Right lung (tissue), 5 donors: ENCODE results near the gene KCNMB1. TPM values are rescaled to one million over a fixed set of nuclear protein-coding genes. Genes with fewer than 3 reads are reported as not detected.
"Not testable (repeated sequence)": the region's sequence is repeated elsewhere in the genome, so short reads cannot be mapped to it uniquely, and the experiment has no call there.

Source experiments
- DNase-seq, 2 donors: peaks; one replicate each; pipeline ENCODE4 v3.0.0-alpha.2; 2013
- polyA plus RNA-seq, 5 donors: library from polyadenylated mRNA; unstranded; fragments of 120-200 nt; gene quantifications; one replicate each; pipeline versions ENCODE4 v1.2.1 to v1.2.3, GENCODE V29; 2013; ENCODE audit warnings: inconsistent platforms in 1 of 5, low replicate concordance in 1 of 5; ENCODE audit not compliant: insufficient read length in 5 of 5, insufficient read depth in 1 of 5

The KCNMB1 gene
- polyA plus RNA-seq, 5 donors: 0.60 to 2.7 (median 1.2) TPM

DNA sequence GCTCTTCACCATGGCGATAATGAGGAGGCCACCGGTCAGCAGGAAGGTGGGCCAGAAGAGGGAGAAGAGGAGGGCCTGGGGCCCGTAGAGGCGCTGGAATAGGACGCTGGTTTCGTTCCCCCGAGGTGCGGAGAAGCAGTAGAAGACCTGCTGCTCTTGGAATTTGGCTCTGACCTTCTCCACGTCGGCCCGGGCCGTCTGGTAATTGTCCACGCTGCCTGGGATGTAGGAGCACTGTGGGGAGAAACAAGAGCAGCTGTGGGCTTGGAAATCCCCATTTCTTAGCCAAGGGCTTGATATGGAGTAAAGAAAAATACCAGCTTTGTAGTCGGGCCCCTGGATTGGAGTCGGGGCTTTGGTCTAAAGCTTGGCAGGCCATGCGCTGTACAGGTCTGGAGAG, 10.4 kb downstream of the KCNMB1 start:
- DNase-seq: no peak

DNA sequence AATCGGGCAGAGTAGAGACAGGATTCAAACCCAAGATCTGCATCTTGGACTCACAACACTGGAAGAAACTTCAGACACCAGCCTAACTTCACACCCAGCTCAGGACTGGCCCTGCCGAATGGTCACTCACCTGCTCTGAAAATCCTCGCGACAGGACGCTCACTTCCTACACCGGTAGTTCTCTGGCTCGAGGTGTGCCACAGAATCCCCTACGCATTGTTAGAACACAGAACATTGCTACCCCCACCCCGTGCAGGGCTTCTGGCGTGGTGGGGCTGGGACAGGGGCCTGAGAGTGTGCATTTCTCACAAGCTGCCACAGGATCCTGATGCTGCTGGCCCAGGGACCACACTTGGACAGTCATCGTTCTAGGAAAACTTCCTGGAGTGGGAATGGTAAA, 12.1 kb downstream of the KCNMB1 start:
- DNase-seq: no peak

DNA sequence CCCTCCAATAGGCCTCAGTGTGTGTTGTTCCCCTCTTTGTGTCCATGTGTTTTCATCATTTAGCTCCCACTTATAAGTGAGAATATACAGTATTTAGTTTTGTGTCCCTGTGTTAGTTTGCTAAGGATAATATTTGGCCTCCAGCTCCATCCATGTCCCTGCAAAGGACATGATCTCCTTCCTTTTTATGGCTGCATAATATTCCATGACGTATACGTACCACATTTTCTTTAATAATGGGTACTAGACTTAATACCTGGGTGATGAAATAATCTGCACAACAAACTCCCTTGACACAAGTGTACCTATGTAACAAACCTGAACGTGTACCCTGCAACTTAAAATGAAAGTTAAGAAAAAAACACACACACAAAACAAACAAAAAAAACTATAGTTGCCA, 12.6 kb downstream of the KCNMB1 start:
- not testable (repeated sequence) for DNase-seq

DNA sequence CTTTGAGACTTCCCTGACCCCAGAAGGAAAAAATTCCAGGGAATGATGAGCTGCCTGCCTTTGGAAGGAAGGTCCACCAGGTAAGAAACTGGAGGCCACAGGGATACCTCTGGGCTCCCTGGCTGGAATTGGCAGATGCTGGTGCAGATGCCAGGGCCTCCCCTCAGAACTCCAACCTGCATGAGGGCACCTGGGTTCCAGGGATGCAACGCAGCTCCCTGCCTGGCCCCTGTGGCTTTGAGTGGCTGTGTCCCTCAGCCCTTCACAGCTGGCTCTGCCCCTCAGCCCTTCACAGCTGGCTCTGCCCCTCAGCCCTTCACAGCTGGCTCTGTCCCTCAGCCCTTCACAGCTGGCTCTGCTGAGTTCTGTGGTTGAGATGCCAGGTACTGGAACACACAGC, 13.9 kb downstream of the KCNMB1 start:
- no peak for DNase-seq

DNA sequence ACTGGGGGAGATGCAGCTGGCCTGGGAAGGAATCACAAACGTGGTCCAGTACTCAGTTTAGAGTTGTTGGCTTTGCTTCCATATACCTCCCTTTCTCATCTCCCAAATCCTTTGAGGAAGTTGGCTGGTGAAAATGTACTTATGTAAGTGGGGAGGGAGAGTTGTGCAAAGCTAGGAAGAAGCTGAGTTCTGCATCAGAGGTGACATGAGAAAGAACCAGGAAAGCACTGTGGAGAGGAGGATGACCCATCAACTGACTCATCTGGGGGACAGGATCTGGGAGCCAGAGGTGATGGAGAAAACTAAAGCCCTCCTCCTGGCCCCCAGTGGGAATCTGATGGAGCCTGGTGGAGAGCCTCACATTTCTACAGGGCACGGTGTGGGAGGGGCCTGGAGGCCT, 16.2 kb downstream of the KCNMB1 start:
- DNase-seq: no peak

DNA sequence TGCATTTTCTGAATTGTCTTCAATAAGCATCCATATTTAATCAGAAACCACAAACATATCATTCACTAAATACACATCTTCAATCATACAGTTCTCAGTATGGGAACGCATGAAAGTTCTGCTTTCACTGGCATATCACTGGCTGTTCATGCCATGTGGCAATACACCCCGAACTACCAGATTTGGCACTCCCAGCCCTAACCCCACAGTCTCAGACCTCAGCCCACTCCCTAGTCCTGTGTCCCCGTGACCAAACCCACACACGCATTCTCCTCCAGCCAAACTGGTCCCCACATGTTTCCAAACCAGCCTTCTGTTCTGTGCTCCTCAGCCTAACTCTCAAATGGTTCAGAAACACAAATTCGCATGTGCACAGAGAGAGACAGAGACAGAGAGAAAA, 20.6 kb downstream of the KCNMB1 start:
- no peak for DNase-seq

DNA sequence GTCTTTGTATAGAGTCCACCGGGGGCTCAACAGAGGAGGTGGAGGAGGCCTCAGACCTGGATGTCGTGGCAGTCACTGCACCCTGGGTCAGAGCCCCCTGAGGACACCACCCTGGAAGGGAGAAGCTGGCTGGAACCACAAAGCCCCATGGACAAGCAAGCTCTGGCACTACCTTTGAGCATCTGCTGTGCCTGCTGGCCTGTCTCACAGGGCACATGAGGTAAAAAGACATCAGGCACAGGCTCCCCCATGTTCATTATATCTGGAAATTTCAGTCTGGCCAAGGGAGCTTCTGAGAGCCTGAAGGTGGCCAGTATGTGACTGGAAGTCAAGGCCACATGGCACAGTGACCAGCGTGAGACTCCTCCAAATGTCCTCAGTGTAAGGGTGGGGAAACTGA, 22.9 kb downstream of the KCNMB1 start:
- DNase-seq: no peak

DNA sequence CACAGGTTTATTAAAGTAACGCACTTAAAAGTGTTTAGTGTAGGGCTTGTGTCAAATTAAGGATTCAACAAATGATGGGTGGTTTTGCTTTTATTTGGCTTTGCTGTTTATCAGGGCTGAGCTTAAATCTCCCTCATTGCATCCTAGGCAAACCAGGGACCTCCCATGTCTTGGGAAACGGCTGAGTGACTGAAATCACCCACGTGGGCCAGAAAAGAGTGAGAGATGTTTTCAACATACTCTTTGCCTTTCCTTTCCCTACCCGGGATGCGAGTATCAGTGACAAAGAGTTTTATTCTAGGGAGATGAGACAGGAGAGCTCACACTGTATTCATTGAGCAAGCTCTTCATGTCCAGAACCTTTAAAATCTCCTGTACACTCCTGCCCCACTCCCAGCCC, 23.3 kb downstream of the KCNMB1 start:
- DNase-seq: no peak

DNA sequence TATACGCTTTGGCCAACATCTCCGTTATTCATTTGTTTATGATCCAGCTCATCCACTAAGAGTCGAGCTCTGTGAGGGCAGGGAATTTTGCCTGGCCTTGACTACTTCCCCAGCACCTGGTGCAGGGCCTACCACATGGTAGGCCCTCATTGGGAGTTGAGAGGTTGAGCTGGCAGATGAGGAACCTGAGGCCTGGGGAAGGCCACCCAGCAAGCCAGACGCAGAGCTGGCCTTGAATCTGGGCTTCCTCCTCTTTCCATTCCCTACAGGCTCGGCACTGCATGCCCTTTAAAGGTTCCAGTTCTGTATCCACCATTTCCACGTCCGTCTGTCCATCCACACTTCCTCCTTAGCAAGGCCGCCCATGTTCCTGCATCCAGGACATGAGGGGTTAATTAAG, 24.2 kb downstream of the KCNMB1 start:
- DNase-seq: no peak

DNA sequence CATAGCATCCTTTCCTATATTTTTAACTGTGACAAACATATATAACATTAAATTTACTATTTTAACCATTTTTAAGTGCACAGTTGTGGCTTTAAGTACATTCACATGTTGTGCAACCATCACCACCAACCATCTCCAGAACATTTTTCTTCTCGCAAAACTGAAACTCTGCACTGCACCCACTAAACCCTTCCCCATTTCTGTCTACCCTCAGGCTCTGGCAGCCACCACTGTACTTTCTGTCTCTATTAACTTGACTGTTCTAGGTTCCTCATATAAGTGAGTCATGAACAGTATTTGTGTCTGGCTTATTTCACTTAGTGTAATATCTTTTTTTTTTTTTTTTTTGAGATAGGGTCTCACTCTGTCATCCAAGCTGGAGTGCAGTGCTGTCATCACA, 25.5 kb downstream of the KCNMB1 start:
- no peak for DNase-seq

DNA sequence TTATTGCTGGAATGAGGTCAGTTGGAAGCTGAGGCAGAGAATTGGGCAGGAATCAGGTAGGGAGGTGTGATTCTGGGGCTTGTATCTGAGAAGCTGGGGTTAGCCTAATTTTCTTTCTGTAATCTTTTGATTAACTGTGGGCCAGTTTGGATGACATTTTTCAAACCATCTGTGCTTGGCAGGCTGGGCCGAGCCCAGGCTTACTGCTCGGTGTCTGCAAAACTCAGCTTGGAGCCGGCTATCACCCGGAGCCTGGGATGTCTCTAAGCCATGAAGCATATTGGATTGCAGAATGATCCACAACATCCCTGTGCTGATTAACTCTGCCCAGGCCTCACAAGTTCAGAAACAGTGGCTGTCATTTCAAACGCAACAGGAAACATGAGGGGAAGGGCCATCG, 26.5 kb downstream of the KCNMB1 start:
- DNase-seq: no peak

DNA sequence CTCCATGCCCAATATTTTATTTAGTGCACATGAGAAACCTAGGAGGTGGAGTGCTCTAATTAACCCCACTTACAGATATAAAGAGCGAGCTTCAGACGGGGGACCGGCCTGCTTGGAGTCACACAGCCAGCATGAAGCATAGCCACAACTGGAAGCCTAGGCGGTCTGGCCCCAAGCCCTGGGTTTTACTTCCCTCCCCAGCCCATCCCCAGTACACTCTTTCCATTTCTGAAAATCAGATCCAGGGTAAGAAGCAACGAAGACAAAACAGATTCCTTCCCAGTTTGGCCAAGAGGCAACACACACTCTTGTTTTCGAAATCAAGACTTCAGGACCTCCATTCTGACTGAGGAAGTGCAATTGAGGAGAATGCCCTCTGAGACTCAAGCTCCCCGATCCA, 27.1 kb downstream of the KCNMB1 start:
- DNase-seq: no peak

DNA sequence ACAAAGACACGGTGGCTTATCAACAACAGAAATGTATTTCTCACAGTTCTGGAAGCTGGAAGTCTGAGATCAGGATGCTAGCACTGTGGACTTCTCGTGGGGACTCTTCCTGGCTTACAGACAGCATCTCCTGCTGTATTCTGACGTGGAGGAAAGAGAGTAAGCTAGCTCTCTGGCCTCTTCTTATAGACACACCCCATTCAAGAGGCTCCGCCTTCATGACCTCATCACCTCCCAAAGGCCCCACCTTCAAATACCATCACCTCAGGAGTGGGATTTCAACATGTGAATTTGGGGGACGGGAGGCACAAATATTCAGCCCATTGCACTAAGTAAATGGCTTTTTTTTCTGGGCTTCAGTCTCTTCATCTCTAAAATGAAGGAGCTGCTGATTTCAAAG, 27.6 kb downstream of the KCNMB1 start:
- peak in 1 of 2 donors; percentile 30 for DNase-seq

DNA sequence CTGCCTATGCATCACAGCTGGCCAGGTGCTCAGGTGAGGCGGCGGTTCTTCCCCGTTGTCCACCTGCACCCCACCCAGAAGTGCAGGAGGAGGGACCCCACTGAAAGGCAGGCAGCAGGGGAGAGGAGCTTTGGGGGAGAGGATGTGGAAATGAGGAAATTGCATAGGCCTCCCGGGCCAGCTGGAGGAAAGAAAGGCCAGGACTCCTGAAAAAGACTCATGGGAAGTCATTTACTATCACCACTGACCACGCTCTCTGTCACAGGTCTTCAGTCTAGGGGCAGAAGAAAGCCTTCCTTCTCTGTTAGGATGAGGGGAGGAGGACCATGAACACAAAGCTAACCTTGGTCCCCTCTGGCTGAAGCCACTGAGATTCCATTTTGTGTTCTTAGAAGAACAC, 28.1 kb downstream of the KCNMB1 start:
- no peak for DNase-seq

DNA sequence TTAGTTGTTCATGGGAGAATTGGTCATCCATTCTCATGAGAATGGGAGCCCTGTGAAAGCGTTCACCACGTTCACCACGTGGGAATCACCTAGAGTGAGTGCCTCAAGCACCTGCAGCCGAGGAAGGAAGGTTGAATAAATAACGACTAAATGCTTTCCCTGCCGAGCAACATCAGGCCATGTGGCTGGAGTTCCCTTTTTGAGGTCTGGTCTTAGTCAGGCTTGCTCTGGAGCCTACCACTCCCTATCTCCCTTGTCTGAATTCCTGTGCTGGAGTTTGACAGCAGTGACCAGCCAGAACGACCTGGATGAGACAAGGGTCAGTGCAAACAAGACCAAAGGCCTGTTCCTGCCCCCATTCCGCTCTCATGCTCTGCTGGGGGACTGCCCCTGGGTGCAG, 28.5 kb downstream of the KCNMB1 start:
- no peak for DNase-seq

DNA sequence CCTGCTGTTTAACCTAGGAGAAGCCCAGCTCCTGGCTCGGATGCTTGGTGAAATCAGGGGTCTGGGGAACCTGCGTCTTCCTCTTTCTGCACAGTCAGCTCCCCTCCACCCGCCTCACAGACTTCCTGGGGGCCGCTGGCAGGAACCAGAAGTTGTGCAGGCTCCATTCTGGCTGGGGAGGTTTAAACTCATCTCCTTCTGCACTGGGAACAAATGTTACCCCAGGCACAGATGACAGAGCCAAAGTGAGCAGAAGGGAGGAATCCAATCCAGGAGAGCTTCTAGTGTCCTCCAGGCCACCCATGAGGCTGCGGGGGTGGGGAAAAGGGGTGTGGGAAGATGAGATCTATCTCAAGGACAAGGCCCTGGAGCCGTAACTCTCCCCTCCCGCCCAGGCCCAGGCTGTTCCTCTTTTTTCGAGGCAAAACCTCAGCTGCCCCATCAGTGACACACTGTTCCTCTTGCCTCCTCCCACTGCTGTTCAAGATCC, 31.2 kb downstream of the KCNMB1 start:
- DNase-seq: no peak

DNA sequence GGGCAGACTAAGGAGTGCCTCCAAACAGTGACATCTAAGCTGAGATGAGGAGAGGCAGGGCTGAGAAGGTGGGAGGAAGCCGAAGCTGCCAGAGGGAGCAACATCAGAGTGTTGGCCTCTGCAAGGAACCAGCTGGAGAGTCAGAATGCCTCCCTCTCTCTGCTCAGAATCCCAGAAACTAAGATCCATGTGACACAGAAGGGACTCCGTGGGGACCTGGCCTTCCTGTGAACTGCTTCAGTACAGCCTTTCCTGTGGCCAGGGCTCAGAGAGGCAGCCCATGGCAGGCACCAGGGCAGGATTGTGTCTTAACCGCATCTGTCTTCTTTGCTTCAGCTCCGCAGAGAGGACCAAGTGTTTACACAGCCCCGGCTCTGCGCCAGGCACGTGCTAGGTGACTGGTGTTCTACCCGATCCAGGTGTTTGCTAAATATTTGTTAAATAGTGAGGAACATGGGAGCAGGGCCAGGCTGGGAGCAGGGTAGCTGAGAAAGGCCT, 33.5 kb downstream of the KCNMB1 start:
- no peak for DNase-seq

DNA sequence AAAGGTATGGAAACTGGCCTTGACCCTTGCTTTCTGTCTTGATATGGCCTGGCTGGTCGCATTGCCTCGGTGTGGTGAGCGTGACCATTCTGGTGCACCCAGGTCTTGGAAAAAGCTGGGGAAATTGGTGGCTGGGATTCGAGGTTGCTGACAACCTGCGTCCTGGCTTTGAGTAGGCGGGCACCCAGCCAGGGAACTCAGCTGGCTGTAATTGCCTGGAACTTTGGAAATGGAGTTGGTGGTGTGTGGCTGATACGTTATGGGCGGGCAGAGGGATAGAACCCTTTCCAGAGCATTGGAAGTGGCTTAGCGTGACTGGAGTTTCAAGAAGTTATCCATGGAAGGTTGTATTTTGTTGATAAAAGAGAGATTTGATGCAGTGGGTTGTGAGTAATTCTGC, 35.2 kb downstream of the KCNMB1 start:
- DNase-seq: no peak

DNA sequence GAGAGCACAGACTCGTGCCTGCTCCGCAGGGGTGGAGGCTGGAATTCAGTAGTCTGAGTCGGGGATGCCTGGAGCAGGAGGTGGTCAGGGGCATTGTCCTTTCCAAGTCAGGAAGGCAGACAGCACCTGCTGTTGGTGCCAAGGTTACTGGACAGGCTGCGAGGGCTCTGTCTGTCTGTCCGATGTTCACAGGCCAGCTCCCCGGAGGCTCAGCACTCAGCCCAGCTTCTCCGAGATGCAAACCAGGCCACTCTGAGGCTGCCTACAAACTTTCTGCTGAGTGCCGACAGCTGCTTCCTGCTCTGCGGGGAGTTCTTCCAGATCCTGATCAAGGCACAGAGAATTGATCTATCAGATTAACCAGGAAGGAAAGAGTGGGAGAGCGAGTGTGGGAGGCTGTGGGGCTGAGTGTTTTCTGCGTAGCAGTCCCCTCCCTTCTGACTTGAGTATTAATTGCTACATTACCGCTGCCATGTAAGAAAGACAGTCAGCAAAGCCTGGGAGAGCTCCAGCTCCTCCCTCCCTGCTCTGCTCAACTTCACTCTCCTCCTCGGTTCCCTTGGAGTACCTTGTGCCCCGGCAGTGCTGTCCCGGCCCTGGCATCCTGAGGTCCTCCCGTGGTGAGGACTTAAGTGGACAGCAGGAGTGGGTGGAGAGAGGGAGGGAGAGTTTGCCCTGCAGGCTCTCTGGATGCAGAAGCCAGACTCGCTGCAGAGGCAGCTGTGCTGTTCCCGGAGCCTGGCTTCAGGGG, 36.0 kb downstream of the KCNMB1 start:
- no peak for DNase-seq

DNA sequence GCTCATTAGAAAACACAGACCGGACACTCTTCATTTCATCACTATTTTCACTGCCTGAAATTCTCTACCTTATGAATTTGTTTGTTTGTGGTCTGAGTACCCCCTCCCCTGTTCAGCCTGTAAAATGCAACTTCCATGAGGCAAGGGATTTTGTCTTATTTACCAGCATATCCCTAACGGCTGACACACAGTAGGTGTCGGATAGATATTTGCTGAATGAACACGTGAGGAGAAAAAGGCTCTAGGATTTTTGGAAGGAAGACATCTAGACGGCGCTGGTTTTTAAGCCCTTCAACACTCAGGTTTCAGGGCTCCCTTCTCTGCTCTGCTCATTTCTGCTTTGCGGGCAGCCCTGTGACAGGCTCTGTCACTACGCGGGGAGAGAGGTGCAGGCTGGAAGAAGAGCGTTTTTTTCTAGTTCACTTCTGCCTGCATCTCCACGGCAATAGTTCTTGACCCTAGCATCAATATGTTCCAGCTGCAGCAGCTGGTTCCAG, 41.0 kb downstream of the KCNMB1 start:
- no peak for DNase-seq

DNA sequence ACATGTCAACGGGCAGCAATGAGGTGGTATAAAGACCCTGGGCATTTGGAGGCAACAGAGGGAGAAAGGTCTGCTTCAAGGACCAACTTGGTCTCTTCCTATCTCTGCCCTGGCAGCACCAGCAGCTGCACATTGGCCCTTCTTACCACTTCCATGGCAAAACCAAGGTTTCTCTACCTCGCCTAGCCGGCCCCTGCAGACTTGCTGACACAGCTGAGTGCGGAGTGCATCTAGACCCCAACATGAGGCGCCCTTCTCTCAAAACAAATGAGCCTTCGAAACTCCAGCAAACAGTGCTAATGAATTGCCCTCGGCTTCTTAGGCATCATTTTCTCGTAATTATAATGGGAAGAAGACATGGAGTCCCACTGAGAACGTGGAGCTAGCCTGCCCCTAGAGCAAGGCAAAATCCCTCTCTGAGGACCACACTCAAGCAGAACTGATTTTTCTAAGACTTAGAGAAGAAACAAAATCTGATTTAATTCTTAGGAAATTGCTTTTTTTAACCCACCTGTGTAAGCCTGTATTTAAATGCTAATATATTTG, 42.1 kb downstream of the KCNMB1 start:
- DNase-seq: no peak

DNA sequence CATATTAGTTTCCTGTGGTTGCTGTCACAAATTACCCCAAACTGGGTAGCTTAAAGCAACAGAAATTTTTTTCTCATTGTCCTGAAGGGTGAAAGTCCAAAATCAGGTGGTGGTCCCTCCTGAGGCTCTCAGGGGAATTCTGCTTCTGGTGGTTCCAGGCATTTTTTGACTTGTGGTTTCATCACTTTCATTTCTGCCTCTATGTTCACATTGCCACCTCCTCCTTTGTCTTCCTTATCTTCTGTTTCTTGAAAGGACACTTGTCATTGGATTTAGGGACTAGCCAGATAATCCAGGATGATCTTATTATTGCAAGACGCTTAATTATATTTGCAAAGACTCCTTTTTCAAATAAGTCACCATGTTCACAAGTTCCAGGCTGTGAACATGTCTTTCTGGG, 43.2 kb downstream of the KCNMB1 start:
- no peak for DNase-seq

DNA sequence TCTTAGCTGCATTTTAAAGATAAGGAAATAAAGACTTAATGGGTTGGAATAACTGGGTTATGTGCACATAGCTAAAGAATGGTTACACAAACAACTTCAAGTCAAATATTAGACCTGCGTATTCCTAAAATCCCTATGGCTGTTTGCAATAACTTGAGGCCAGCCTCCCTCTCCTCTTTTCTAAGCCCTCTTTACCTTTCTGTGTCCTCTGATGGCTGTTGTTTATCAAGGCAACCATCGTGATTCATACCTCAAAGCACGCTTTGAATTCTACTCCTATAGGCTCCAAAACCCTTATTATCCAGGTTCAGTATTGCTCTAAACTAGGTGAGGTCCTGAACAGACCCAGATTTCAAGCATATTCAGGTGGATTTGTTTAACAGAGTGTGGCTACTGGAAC, 46.0 kb downstream of the KCNMB1 start:
- DNase-seq: no peak
